Activated CD8-positive, alpha-beta memory T cell treated with anti-CD3 and anti-CD28 coated beads for 48 hours (primary cell): ENCODE results near the gene TIMM44.
"Not testable (repeated sequence)": the region's sequence is repeated elsewhere in the genome, so short reads cannot be mapped to it uniquely, and the experiment has no call there.

Experiments used
- DNase-seq, 3 experiments: peaks; one replicate each; pipeline ENCODE4 v3.0.0-alpha.2; 2020; ENCODE audit warnings: low read depth in 2 of 3, low spot score in 2 of 3

The TIMM44 gene

DNA sequence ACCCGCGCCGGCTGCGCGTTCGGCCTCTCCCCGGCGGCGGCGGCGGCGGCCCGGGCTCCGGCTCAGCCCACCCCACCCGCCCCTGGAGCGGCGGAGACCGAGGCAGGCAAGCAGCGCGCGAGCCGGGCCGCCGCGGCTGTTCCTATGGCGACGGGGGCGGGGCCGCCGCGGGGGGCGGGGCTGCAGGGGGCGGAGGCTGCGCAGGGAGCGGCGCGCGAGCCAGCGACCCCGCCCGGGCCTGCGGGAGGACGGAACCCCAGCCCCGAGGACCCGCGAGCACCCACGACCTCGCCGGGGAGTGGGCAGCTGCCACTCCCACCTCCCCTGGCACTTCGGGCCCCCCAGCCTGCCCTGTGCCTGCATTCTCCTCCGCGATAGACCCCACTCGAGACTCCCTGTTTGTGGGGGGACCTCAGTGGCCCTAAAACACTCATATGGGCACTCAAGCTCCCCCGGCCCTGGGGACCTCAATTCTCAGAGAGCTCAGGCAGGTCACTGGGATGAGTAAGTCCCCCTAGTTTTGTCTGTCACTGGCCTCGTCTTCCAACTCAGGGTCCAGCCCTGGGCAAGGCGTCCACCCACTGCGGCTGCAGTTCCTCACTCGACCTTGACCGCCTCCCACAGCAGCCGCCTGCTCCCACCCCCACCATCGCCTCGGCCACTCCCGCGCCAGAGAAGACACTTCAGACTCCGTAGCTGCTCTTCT, 17.3 kb downstream of the TIMM44 start, which contains the start of gene CTXN1:
TSS of gene CTXN1 (minus strand) at position 115 of the 706 bp plus-strand sequence. CDS start 597 bp downstream, outside the sequence.
- DNase-seq = peak in 2 of 3 experiments; percentile 52 to 54

DNA sequence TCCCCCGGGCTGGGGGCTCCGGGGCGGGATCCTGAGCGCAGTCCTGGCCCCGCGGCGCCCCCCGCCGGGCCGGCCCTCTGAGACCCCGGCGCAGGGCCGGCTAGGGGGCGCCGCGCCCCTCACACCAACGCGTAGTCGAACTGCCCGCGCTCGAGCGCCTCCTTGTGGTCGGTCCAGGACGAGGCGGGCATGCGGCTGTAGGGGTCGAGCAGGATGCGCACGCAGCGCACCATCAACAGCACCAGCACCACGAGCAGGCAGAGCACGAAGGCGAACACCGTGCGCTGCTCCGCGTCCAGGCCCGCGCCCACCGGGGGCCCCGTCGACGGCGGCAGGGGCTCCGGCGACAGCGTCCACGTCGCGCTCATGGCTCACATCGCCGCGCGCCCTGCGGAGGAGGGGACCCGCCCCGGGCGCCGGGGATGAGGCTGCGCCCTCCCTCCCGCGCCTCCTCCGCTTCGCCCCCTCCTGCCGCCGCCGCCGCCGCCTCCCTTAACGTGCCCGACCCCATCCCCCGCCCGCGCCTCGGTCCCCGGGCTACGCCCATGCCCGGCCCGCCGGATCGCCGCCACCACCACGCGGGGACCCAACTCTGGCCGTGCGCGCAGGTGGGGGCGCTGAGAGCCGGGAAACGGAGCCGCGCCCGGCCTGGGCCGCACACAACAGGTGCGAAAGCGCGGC, 18.2 kb downstream of the TIMM44 start:
- peak; percentile 65 to 86 (median 83) for DNase-seq

DNA sequence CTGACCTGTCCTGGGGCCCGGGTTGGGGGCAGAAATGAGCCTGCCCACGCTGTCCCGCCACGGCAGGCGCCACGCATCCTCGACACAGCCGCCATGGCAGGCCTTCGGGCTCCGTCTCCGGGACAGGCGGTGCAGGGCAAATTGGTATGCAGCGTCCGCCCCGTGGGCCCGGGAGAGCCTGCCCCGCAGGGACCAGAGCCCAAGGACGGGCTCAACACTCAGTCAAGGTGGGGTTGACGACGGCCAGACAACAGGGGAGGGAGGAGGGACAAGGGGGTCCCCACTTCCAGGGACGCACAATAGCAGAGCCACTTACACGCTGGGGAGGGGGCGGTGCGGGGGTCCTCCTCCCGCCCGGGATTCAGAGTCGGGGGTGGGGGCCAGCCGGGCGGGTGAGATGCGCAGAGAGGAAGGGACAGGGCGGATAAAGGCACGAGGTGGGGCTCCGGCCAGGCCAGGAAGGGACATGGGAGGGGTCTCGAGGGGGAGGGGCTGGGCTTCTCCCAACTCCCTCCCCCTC, 18.8 kb downstream of the TIMM44 start:
- DNase-seq = no peak

DNA sequence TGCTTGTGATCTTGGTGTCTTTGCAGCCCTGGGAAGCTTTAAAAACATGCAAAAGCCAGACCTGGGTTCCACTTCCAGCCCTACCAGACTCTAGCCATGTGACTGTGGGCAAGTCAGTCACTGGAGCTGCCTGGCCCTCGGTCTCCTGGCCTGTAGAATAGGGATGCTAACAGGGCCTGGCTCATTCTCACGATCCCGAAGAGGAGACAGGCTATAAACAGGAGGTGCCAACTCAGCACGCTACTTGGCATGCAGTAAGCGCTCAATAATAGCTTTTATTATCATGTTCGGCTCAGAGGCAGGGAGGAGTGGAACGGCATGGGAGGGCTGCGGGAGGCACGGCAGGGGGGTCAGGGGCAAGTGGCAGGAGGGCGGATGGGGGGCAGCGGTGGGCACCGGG, 19.2 kb downstream of the TIMM44 start:
- DNase-seq = no peak

DNA sequence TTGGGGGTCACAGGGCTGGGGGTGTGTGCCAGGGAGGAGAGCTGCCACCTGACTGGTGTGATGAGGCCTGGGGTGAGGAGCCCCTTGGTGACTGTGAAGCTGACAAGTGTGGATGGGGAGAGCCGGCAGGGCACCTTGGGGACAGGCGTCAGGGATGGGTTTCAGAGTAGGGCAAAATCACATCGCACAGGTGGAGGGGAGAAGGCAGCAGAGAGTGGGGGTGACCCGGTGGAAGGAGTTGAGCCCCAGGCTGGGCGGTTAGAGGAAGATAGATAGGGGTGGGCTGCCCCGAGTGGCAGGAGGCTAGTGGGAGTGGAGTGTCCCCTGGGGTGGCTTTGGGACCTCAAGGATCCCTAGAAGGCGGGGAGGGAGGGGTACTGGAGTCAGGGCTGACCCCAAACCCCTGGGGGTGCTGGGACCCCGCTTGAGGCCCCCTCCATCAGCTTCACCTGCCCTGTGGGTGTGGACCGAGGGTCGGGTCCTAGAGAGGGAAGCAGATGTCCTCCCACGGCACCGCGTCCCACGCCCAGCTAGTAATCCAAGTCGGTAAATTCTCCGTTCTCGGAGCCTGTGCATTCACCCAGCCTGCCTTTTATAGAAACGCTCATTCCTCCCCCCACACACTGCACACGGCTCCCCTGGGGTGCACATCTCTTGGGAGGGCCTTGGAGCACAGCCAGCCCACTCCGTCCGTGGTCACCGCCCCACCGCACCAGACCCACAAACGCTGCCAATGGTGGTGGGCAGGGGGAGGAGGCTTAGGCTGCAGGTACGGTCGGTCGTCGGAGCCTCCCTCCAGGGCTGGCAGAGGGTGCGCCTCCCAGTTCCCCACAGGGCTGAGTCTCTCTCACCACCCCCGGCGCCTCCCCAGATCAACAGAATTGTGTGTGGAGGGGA, 19.9 kb downstream of the TIMM44 start:
- no peak for DNase-seq

DNA sequence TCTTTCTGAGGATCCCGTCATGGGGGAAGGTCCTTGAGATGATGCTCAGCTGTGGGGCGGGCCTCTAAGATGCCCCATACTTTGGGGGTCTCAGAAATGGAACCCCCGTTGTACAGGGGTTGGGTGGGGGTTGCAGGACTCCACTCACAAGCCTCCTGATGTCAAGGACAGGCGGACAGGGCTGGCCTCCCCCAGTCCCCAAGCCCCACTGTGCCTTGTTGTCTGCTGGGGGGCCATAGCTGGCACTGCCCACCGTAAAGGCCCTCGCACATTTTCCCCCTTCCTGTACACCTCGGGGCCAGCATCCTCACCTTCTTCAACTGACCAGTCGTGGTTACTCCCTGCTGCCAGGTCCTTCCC, 20.6 kb downstream of the TIMM44 start:
- no peak for DNase-seq

DNA sequence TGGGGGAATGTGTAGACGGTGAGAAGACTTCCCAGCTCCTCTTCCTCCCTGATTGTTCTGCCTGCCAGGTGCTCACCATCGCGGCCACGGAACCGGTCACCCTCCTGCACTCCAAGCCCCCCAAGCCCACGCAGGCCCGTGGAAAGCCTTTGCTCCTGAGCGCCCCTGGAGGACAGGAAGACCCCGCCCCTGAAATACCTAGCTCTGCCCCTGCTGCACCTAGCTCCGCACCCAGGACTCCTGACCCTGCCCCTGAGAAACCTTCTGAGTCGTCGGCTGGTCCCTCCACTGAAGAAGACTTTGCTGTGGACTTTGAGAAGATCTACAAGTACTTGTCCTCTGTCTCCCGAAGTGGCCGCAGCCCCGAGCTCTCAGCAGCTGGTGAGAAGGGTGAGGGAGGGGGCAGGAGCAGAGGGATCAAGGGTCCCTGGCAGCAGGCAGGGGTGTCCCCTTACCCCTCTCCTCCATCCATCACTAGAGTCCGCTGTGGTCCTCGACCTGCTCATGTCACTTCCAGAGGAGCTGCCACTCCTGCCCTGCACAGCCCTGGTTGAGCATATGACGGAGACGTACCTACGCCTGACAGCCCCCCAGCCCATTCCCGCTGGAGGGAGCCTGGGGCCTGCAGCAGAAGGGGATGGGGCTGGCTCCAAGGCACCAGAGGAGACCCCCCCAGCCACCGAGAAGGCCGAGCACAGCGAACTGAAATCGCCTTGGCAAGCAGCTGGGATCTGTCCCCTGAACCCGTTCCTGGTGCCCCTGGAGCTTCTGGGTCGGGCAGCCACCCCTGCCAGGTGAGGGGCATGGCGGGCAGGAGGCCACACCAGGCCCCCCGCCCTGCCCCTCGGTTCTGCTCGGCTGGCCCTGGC, 21.3 kb downstream of the TIMM44 start:
- DNase-seq = no peak

DNA sequence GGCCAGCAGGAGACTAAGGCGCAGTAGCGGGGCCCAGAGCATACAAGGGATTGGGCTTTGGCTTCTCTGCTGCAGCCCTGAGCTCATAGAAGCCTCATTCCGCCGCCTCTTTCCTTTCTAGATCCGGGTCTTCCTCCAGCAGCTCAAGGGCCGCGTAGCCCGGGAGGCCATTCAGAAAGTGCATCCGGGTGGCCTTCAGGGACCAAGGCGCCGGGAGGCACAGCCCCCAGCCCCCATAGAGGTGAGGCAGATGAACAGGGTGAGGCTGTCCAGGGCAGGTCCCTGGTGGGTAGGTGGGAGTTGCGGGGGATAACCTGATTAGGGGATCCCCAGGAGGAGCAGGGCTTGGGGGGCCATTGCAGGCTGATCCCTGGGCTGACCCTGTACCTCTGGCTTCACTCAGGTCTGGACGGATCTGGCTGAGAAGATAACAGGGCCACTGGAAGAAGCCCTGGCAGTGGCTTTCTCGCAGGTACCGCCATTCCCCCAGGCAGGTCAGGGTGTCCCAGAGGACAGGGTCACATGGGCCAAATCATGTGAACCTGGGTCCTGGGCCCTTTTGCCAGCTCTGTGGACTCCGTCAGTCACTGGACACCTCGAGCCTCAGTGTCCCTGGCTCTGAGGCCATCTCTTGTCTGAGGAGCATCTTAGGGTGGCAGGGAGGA, 22.0 kb downstream of the TIMM44 start:
- DNase-seq = no peak

DNA sequence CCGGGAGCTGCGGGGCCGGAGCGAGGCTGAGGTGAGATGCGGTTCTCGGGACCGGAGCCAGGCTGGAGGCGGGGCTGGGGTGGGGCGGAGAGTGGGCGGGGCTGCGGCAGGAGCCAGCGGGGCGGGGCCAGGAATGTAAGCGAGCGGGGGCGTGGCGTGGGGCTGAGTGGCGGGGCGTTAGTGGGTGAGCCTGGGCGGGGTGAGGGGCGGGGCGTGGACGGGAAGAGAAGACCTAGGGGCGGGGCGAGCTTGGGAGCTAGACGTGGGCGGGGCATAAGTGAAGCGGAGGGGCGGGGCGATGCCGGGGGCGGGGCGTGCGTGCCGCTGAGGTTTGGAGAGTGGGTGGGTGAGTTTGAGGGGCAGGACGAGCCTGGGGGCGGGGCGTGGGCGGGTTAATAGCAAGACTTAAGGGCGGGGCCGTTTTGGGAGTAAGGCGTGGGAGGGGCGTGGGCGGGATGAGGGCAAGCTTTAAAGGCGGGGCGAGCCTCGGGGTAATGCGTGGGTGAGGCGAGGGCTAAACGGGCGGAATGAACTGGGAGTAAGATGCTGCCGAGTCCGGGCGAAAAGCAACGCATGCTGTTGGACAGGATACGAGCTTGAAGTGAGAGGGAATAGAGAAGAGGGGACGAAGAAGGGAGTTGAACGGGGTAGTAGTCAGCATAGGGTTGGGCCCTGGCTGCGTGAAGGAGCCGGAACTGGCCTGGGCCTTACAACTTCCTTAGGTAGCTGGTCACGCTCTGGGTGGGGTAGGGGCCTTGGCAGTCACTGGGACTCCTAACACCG, 22.8 kb downstream of the TIMM44 start:
- DNase-seq = peak; percentile 90 to 100 (median 99)

DNA sequence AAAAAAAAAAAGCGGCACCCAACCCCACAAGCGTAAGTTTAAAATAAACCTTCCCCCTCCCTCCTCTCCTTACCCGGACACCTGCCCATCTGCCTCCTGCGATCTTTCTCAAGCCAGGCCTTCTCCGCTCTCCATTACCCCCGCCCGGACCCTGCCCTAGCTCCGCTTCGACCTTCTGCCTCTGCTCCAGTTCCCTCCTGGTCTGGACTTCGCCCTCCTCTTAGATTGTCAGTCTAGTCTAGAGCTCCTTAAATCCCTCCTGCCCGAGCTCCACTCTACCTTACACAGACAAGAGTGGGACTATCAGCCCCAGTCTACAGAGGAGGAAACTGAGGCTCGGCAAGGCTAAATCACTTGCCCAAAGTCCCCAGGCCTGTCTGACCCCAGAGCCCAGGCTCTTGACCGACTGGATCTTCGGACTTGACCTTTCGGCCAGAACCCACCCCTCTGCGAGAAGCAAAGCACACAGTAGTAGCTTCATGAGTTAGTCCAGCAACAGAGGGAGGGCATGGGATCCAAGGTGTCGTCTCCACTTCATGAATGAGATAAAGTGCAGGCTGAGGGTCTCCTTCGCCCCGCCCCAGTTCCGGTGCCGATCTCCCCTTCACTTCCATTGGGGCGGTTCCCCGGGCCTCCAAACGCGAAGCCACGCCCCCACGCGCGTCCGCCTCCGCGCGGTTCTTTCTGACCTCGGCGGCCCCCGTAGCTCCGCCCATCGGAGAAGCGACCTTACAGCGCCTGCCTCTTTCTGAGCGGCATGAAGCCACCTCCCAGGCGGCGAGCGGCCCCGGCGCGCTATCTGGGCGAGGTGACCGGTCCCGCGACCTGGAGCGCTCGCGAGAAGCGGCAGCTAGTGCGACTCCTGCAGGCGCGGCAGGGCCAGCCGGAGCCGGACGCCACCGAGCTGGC, 23.6 kb downstream of the TIMM44 start, which contains the start of gene SNAPC2:
TSS of gene SNAPC2 (plus strand) at position 729 of the 909 bp plus-strand sequence. CDS start at position 758, 29 bp downstream.
- peak; percentile 89 to 93 (median 91) for DNase-seq

DNA sequence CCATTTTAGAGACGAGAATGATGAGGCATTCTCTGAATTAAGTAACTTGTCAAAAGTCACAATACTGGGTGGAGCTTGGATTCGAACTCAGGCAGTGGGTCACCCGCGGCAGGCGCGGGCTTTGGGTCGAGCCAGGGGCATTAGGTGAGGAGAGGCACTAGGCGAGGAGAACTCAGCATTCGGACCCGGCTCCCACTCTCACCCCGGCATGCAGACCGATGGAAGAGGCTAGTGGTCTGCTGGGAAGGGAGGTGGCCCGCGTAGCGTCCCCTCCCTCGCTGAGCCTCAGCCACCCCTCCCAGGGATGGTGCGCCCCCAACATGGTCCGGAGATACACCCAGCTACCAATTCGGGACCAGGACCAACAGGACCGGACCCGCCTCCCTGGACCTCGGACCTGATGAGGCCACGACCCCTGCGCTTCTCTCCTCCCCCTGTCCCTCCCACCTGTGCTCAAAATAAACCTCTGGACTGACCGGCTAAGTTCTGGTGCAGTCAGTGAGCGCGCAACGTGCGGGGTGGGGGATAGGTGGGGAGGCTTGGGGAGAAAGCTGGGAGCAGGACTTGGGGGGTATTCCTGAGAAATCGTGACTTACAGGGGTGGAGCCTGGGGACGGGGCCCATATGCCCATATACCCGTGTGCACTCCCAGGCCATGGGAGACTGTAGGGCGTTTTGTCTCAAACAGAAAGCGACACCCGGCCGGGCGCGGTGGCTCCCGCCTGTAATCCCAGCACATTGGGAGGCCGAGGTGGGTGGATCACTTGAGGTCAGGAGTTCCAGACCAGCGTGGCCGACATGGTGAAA, 24.6 kb downstream of the TIMM44 start:
- DNase-seq = no peak

DNA sequence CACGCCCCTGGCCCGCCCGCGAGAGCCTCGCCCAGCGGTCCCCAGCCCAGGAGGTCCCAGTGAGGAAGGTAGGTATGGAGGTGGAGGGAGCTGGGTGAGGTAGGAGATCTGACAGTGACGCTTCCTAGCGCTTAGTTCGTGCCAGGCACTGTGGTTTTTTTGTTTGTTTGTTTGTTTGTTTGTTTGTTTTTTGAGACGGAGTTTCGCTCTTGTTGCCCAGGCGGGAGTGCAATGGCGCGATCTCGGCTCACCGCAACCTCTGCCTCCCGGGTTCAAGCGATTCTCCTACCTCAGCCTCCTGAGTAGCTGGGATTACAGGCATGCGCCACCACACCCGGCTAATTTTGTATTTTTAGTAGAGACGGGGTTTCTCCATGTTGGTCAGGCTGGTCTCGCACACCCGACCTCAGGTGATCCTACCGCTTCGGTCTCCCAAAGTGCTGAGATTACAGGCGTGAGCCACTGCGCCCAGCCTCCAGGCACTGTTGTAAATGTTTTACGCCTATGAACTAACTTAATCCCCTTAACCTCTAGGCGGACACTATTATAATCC, 25.3 kb downstream of the TIMM44 start:
- DNase-seq = not testable (repeated sequence)

DNA sequence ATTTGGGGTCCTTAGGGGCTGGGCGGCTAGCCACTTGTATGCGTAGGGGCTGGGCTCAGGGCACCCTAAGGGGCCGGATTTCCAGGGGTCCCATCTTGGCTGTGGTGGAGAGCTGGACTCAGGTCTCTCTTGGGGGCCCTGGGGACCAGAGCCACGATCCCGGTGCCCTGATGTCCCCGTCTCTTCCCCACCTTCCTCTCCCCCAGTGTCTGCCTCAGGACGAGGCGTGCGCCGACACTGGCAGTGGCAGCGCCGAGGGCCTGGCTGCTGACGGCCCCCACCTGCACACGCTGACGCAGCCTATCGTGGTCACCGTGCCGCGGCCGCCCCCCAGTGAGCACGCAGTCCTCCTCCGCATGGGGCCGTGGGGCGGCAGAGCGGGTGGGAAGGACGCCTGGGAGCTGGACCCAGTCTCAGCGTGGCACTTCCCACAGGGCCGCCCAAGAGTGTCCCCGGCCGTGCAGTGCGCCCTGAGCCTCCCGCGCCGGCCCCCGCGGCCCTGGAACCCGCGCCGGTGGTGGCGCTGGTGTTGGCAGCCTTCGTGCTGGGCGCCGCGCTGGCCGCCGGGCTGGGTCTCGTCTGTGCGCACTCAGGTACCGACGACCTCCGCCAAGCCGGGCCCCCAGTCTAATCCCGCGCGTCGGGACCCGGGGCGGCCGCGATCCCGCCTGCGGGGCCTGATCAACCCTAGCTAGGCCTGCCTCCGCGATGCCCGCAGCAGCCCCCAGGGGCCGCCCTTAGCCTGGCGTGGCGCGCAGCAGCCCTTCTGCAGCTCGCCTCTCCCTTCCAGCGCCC, 26.0 kb downstream of the TIMM44 start:
- no peak for DNase-seq

DNA sequence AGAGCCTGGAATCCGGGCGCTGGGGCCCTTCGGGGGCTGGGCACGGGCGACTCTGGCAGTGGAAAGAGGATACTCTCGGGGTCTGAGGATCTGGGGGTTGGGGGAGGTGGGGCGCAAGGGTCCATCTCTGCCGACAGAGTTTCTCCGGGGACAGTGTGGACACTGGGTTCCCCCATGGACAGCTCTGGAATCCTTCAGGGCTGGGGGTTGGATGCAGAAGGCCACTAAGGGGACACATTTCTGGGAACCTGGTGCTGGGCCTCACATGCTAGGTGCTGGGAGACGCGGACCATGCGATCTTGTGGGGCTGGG, 26.6 kb downstream of the TIMM44 start:
- DNase-seq = no peak

DNA sequence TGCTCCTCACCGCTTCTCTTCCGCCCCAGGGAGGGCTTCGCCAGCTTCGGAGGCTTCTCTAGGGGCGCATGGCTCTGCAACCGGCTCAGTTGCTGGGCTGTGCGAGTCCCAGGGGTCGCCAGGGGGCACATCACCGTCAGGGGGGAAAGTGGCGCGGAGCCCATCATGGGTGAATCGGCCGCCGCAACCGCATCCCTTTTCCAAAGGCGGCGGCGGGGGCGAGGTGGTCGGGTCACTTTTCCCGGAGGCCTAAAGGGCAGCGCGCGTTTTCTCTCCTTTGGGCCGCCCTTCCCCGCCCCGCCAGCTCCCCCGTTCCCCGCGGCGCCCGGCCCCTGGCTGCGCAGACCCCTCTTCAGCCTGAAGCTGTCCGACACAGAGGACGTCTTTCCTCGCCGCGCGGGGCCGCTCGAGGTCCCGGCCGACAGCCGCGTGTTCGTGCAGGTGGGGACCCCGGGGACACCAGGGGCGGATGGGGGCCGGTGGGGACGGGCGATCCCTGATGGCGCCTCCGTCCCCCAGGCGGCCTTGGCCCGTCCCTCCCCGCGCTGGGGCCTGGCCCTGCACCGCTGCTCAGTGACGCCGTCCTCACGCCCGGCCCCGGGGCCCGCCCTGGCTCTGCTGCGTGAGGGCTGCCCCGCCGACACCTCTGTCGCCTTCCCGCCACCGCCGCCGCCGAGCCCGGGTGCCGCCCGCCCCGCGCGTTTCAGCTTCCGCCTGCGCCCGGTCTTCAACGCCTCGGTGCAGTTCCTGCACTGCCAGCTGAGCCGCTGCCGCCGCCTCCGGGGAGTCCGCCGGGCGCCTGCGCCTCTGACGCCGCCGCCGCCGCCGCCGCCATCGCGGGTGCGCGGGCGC, 27.1 kb downstream of the TIMM44 start:
- DNase-seq = peak in 1 of 3 experiments; percentile 50
